ENCODE data around the gene SLC25A45. TPM values are rescaled to one million over a fixed set of nuclear protein-coding genes. Genes with fewer than 3 reads are reported as not detected.

SLC25A45 gene
- total and polyA plus RNA-seq, 2 experiments from 2014 or later, result 0.10 to 0.74 TPM

- H4K20me1 ChIP-seq (replicated peaks; ENCODE audit: insufficient read depth), result no peaks in the 10 kb centered on the region; the same call in 1 of the 2 replicates
- Mint-ChIP-seq H3K4me3 (no peak overlapping the region), H3K9me3 (no peaks in the 10 kb centered on the region), H3K4me1 (peaks cover 9% of the 10 kb centered on the region), H3K27me3 (ENCODE audit: insufficient read depth, low read depth, poor library complexity) (peaks cover 15% of the 10 kb centered on the region), H3K27ac (no peak overlapping the region), H3K36me3 (ENCODE audit: low read depth) (no peaks in the 10 kb centered on the region)
- no peak for TF ChIP-seq ETS1 (IDR thresholded peaks at IDR 0.05)
- TF ChIP-seq JUNB (IDR thresholded peaks at IDR 0.05; ENCODE audit: unreplicated experiment), result no peak
- no peak for TF ChIP-seq ZNF462 (CRISPR knock-in tag; IDR thresholded peaks at IDR 0.05)
- no peak for TF ChIP-seq STAT1 (IDR thresholded peaks at IDR 0.05; ENCODE audit: unreplicated experiment)
- no peak for TF ChIP-seq NANOG (IDR thresholded peaks at IDR 0.05; ENCODE audit: borderline replicate concordance)
- TF ChIP-seq CREB1 (CRISPR knock-in tag; IDR thresholded peaks at IDR 0.05; ENCODE audit: low read depth), result no peak
- no peak for TF ChIP-seq EZH2 (IDR thresholded peaks at IDR 0.05; ENCODE audit: low read depth, unreplicated experiment)
- no peaks in the 10 kb centered on the region for H3F3A ChIP-seq (replicated peaks; ENCODE audit: low read depth)
- H3K4me3 ChIP-seq, result no peak overlapping the region
- H3K36me3 ChIP-seq (ENCODE audit: insufficient read depth), result no peaks in the 10 kb centered on the region
- H3K4me2 ChIP-seq, result no peak overlapping the region
- no peak for ATAC-seq
- H3K4me1 ChIP-seq (ENCODE audit: insufficient read depth), result no peaks in the 10 kb centered on the region
- peaks cover 10% of the 10 kb centered on the region for H3K27me3 ChIP-seq (ENCODE audit: insufficient read depth)
- no peaks in the 10 kb centered on the region for H3K79me2 ChIP-seq (replicated peaks; ENCODE audit: insufficient read depth)
- DNase-seq (ENCODE audit: low spot score), result no peak
- no peak overlapping the region for H3K27ac ChIP-seq (ENCODE audit: low read depth)
- no peak overlapping the region for H2AFZ ChIP-seq
- no peaks in the 10 kb centered on the region for H3K9me2 ChIP-seq (ENCODE audit: insufficient read depth)
Measured at GRCh38 chr11:65362320-65362931, 20.0 kb downstream of the SLC25A45 start.

Measured in GM23338 (cell line).